Measurements from ENCODE around the gene DSCAM. TPM values are rescaled to one million over a fixed set of nuclear protein-coding genes. Genes with fewer than 3 reads are reported as not detected.

The DSCAM gene
- polyA plus RNA-seq, 1 donor, result 1.2 TPM

GRCh38 chr21:40662889-40663288 is 184.1 kb downstream of the DSCAM start:
- DNase-seq (ENCODE audit: low read depth), result no peak

- DNase-seq (ENCODE audit: low read depth), result no peak
These were observed 186.5 kb downstream of the DSCAM start for GRCh38 chr21:40660461-40660860.

DNA sequence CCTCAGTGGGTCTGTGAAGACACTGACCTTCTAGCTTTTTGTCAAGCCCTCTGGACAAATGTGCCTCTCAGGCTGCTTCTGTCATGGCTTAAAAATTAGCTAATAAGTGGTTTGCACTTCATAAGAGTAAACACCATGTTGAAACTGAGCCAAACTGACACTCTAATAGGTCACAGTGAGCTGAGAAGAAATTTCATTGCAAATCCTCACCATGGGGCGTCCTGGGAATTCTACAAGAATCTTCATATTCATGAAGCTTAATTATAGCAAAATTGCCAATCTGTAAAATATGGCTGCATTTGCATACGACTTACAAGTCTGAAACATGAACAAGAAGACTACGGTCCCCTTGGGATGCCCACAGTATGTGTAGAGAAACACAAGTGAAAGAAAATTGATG is 188.6 kb downstream of the DSCAM start:
- DNase-seq (ENCODE audit: low read depth), result no peak

DNA sequence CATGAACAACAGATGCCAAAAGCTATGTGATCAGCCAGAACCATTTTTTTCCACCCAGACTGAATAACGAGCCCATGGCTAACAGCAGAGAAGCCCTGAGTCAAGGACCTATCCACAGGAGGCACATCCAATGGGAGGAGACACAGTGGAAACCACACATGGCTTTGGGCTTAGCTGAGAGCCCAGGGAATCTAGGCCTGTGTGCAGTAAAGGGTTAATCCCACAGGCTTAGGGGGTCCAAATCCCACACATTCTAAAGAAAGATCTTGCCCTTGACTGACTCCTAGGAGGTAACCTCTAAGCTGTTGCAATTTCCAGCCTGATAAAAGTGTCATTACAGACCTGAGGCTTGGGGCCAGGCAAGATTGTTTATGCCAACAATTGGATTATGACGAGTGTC is 194.5 kb downstream of the DSCAM start:
- no peak for DNase-seq (ENCODE audit: low read depth)

DNA sequence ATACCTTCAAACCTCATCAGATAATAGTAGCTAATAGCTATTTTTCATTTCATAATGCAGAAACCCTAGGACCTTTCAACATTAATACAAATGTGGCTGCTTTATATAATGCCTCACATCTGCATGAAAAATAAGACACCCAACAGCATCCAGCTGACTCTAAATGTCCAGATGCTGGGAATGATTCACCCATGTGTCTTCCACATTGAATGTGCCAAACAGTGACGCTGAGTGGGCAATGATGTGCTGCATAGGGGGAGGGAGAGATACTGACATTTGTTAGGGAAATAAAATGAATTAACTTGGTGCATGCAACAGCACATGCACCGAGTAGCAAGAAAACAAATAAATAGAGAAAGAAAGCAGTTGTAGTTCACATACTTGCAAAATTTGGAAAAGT is 199.3 kb downstream of the DSCAM start:
- DNase-seq (ENCODE audit: low read depth), result no peak

DNA sequence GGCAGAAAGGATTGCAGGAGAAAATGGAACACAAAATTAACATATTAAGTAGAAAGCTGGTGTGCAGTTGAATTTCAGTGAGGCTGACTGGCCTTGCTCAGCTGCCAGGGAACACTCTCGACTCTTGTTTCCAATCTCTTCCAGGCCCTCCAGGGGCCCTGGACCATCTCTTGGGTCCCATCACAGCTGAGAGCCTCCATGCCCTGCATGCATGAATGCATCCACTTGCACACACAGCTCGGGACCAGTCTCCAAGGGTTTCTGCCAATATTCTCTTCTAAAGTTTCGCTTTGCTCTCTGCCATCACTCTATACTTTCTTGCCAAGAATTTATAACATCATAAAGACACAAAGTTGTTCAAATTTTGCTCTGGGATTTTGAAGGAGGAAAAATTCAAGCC is 200.3 kb downstream of the DSCAM start:
- DNase-seq (ENCODE audit: low read depth), result no peak

GRCh38 chr21:40641042-40641441 is 205.9 kb downstream of the DSCAM start:
- DNase-seq (ENCODE audit: low read depth), result no peak

- no peak for DNase-seq (ENCODE audit: low read depth)
These were observed 206.6 kb downstream of the DSCAM start for GRCh38 chr21:40640266-40640789.

DNA sequence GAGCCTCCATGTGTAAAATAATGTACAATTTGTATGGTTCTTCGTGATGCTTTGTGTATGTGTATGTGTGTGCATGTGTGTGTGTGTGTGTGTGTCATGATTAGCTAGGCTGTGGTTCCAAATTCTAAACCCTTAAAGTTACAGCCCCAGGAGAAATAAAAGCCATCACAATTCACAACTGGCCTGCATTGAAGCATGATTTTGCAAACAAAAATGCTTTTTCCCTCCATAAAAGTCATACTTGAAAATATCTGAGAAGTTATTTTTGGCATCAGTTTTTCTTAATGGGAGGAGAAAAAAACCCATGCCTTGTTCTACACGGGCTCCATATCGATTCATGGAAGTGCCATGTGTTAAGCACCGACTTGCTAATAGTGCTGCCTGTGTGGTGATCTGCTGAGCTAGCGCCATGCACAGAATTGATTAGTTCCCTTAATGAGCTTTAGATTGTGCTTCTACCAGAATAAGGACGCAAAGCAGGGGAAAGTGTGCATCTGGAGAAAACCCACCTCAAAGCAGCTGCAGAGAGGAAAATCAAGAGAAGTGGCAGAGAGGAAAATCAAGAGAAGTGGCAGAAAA is 207.3 kb downstream of the DSCAM start:
- no peak for DNase-seq (ENCODE audit: low read depth)

GRCh38 chr21:40638466-40639251 is 208.3 kb downstream of the DSCAM start:
- DNase-seq (ENCODE audit: low read depth), result no peak

DNA sequence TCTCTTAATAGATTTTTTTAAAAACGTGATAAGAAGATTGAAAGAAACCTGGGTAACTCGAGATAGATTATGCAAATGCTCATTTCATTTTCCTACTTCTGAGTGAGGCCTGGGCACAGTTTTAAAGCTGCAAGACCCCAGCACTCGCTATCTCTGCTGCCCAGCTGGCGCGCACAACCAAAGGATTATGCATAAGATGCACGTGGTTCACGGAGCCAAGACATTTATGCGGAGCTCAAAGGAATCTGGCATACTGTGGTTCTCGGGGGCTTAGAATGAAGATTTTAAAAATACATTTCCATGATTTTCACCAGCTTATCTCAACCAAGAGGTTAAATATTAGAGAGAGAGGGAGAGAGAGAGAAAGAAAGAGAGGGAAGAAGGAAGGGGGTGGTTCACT is 210.9 kb downstream of the DSCAM start:
- DNase-seq (ENCODE audit: low read depth), result no peak

GRCh38 chr21:40635391-40635790 is 211.6 kb downstream of the DSCAM start:
- DNase-seq (ENCODE audit: low read depth), result no peak

GRCh38 chr21:40634141-40634540 is 212.8 kb downstream of the DSCAM start:
- DNase-seq (ENCODE audit: low read depth), result no peak

GRCh38 chr21:40633048-40633447 is 213.9 kb downstream of the DSCAM start:
- DNase-seq (ENCODE audit: low read depth), result no peak

- no peak for DNase-seq (ENCODE audit: low read depth)
These were observed 215.7 kb downstream of the DSCAM start for GRCh38 chr21:40631211-40631610.

GRCh38 chr21:40625991-40626390 is 221.0 kb downstream of the DSCAM start:
- no peak for DNase-seq (ENCODE audit: low read depth)

DNA sequence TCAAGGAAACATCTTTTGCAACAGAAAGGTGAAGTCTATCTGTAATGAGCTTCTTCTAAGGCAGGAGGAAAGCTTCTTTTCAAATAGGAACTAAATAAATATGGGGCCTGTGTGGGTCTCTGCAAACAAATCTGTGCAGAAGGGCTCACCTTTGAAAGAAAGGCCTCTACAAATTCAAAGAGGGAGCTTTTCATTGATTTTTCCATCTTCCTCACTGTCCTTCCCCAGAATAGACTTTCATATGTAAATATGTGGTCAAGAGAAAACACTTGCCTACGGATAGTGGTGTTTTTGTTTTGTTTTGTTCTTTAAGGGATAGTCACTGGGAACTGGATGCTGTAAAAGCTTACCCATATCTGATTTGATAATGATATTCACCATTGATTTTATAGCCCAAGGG is 223.4 kb downstream of the DSCAM start:
- DNase-seq (ENCODE audit: low read depth), result no peak

- no peak for DNase-seq (ENCODE audit: low read depth)
These were observed 224.4 kb downstream of the DSCAM start for GRCh38 chr21:40622531-40622930.

- DNase-seq (ENCODE audit: low read depth), result no peak
These were observed 226.4 kb downstream of the DSCAM start for GRCh38 chr21:40620386-40621145.

DNA sequence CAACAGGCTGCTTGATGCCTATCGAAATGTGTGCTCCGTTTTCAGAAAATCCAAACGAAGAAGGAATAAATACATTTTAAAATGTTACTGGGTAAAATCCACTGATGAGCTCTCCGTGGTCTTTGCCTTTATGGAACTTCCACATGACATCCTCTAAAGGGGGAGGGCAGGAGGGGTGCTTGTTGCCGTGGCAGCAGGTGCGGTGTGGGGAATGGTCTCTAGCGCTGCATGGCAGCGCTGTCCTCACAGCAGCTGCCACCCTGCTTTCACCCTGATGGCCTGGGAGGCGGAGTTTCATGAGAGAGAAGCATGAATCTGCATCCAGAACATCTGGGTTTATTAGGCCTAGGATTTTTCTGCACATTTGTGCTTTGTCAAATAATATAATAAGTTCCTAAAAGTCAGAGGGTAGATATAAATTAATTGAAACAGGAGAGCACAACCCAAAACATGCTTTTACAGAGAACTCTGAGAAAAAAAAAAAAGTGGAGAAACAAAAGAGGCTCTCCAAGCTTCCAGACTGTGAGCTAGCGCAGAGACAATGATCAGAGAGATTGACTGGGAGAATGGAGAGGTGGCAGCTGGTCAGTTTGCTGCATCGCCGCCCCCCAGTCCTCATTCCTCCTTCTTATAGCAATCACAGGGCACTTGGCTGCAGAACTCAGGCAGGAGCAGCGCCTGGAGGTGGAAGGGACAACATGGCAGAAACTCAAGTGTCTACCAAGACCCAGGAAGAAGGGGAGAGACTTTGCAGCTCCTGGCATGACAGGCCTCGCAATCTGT is 228.6 kb downstream of the DSCAM start:
- DNase-seq (ENCODE audit: low read depth), result no peak

DNA sequence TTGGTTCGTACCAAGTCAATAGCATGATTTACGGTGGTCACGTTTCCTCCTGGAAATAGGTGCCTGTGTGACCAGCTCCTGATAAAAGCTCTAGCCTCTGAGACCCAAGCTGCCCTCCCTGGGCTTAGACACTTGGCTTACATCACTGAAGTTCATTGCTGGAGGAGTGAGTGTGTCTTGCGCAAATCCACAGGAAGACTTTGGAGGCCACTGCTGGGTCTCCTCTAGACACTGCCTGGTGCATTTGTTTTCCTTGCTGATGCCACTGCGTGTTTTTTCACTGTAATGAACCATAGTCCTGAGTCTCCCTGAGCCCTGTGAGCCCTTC is 230.6 kb downstream of the DSCAM start:
- no peak for DNase-seq (ENCODE audit: low read depth)

All from forelimb muscle (tissue), 1 donor.